Activated naive CD8-positive, alpha-beta T cell treated with anti-CD3 and anti-CD28 coated beads, Interleukin-2, amount 10 ng/mL, durations not matched to agents 7 days and 5 days (primary cell): ENCODE measurements around the gene KIF26B. TPM values are rescaled to one million over a fixed set of nuclear protein-coding genes. Genes with fewer than 3 reads are reported as not detected.

Experiments used
- ATAC-seq: fragments of 150-1000 bp; cut with Tn5 transposase; one replicate; pipeline ENCODE4 v1.10.0; 2021; ENCODE audit warnings: low read depth, moderate library complexity
- POLR2A ChIA-PET: fragments of 350-600 bp; sonication (Branson Sonifier 250); formaldehyde crosslinking; loops from one replicate; lab custom pipeline; 2021; ENCODE audit warnings: antibody characterized with exemption; lab: Charles Lee
- DNase-seq: peaks from one replicate; pipeline ENCODE4 v3.0.0; 2021
- H3K27ac Mint-ChIP-seq: one replicate; pipeline ENCODE4 v1.8.0; 2022; ENCODE audit warnings: mild to moderate bottlenecking, mixed read lengths
- H3K27me3 Mint-ChIP-seq: one replicate; pipeline ENCODE4 v1.8.0; 2022; ENCODE audit warnings: mild to moderate bottlenecking, moderate library complexity, mixed read lengths
- H3K36me3 Mint-ChIP-seq: one replicate; pipeline ENCODE4 v1.8.0; 2021; ENCODE audit warnings: mild to moderate bottlenecking, mixed read lengths
- H3K4me1 Mint-ChIP-seq: one replicate; pipeline ENCODE4 v1.8.0; 2021; ENCODE audit warnings: mixed read lengths
- H3K4me3 Mint-ChIP-seq: one replicate; pipeline ENCODE4 v1.8.0; 2022; ENCODE audit warnings: mild to moderate bottlenecking, moderate library complexity, mixed read lengths
- H3K9me3 Mint-ChIP-seq: one replicate; pipeline ENCODE4 v1.8.0; 2021; ENCODE audit warnings: mixed read lengths
- total RNA-seq, 2 experiments: library from RNA; stranded (reverse); gene quantifications; one replicate each; pipeline ENCODE4 v1.2.3, GENCODE V29; 2021

The KIF26B gene
- total RNA-seq, 2 experiments from 2014 or later = 0.14 TPM; not detected in 1

DNA sequence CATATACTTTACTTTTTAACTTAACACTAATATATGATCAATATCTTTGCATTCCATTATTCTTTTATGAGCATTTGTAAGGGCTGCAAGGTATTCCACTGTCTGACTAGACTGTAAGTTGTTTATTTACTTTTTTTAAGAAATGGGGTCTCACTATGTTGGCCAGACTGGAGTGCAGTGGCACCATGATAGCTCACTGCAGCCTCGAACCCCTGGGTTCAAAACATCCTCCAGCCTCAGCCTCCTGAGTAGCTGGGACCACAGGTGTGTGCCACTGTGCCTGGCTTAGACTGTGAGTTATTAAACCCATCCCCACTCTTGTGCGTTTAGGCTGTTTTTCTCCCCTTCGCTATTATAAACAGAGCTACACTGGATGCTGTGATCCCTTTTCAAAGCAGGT lies 6.7 kb upstream of the KIF26B start:
- Mint-ChIP-seq H3K36me3 (no peaks in the 10 kb centered on the region), H3K9me3 (no peaks in the 10 kb centered on the region)
- POLR2A ChIA-PET = no interaction called here

DNA sequence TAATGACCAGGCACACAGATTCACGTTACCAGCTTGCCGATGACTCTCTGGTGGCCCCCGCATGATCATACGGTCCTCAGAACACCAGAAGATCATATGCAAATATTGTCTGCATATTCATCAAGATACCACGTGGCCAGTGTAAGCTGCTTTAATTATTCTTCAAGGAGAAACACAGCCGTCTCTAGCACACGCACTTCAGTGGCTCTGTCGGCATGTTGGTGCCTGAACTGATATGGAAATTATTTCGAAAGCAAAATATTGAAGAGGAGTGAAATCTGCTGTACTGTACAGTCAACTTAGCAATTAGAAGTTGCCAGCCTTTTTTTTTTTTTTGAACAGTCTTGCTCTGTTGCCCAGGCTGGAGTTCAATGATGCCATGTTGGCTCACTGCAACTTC lies 5.9 kb upstream of the KIF26B start:
- Mint-ChIP-seq H3K4me1 (peaks cover 7% of the 10 kb centered on the region), H3K9me3 (no peaks in the 10 kb centered on the region), H3K27me3 (peaks cover 40% of the 10 kb centered on the region), H3K4me3 (no peak overlapping the region), H3K36me3 (no peaks in the 10 kb centered on the region), H3K27ac (no peak overlapping the region)
- DNase-seq (no peak), ATAC-seq (no peak)
- POLR2A ChIA-PET = no interaction called here

More for the DNA sequence above, 6.7 kb upstream of the KIF26B start:
- no peak for DNase-seq
- Mint-ChIP-seq H3K27me3 (peaks cover 33% of the 10 kb centered on the region), H3K4me1 (peaks cover under 1% of the 10 kb centered on the region), H3K27ac (no peak overlapping the region), H3K4me3 (no peak overlapping the region)
- ATAC-seq = no peak

DNA sequence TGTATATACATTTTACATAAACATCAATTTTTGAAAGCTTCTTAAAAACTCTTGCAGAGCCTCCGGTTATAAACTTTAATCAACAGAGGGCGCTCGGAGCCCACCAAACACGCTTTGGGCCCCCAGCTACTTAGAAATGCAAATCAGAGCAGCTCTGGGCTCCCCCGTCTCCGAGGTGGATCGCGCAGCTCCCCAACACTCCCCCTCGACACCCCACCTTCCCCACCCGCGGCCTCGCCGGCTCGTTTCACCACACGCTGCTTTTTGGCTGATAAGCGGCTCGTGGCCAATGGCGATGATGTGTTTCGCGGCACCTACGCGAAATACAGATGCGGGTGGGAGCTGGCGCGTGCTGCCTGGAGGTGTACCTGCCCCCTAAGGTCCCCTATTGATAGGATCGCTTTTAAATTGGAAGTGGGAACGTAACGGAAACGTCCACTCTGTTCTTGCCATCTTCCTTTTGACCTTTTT lies 1.7 kb upstream of the KIF26B start:
- Mint-ChIP-seq H3K9me3 (no peaks in the 10 kb centered on the region), H3K4me3 (peak overlapping the region; percentile 73), H3K27ac (no peak overlapping the region), H3K36me3 (no peaks in the 10 kb centered on the region), H3K4me1 (peaks cover 19% of the 10 kb centered on the region), H3K27me3 (peaks cover 63% of the 10 kb centered on the region)
- DNase-seq (peak; percentile 67), ATAC-seq (no peak)
- POLR2A ChIA-PET = no interaction called here

DNA sequence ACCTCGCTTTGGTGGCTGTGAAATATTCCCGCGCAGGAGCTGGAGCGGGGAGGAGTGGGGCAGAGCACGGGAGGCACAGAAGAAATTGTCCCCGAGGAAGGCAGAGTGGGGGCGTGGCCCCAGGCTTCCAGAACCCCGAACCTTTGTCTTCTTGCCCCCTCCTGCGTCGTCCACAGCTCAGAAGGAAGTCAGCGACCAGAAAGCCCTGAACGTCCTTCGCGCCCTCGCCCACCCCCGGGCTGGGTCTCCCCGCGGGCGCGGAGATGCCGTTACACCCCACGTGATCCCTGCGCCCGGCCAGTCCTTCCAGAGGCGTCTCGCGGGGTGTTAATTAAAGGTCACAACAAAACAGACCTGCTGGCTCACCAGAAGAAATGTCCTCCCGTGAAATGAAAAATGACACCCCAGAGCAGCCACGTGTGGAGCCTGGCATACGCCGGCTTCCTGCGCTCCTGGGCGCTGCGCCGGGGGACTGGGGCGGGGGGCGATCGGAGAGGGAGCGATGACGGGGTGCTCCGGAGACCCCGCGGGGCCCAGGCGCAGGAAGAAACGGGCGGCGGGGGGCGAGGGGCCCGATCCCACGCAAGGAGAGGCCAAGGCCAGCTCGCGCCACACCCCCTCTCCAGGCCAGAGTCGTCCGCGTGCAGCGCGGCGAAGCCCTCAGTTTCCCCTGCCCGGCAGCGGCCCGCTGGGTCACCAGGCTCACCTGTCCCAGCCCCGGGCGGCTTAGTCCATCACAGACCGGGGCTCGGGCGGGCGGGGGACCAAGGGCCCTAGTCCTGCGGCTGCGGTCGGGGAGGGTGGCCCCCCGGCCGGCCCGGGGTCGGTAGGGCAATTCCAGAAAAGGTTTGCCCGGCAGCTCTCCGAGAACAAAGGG lies 995 bp upstream of the KIF26B start:
- POLR2A ChIA-PET = no interaction called here
- Mint-ChIP-seq H3K4me1 (peaks cover 19% of the 10 kb centered on the region), H3K4me3 (peak overlapping the region; percentile 73), H3K36me3 (no peaks in the 10 kb centered on the region), H3K27me3 (peaks cover 64% of the 10 kb centered on the region), H3K9me3 (peaks cover 4% of the 10 kb centered on the region), H3K27ac (no peak overlapping the region)
- ATAC-seq (no peak), DNase-seq (peak; percentile 52)

DNA sequence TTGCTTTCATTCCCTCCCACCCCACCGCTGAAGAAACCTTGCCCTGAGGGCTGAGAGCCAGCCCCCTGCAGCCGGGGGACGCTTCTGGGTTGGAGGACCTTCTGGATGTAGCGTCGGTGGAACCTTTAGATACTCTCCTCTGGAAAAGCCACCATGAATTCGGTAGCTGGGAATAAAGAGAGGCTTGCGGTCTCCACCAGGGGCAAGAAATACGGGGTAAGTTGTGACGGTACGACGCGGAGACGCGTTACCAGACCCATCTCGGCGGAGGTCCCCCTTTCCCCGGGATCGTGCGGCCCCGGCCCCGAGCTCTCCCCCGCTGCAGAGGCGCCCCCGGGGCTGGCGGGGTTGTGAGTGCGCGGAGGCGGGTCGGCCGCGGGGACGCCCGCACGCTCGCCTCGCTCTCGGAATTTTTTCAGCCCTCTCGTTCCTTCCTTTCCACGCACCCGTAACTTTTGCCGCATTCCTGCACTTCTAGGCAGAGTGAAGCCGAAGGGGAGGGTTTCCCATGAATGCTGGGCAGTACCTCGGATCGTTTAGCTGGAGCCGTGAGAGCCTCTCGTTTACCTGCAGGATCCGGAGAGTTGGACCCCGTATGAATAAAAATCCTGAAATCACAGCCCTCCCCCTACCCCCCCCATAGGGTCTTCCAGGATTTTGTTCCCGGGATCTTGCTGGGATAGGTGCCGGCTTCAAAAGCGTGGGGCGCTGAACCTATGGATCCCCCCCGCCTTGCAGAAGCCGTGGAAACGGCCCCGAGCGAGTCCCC lies 671 bp downstream of the KIF26B start:
- DNase-seq (peak; percentile 48), ATAC-seq (no peak)
- peaks cover 69% of the 10 kb centered on the region for H3K27me3 Mint-ChIP-seq
- H3K9me3 Mint-ChIP-seq = peaks cover 7% of the 10 kb centered on the region
- POLR2A ChIA-PET = interaction anchor here (0.9 kb wide), 1 partner anchor 25 kb away, joined by 4 read pairs; no protein-coding TSS in a partner anchor
- H3K4me1 Mint-ChIP-seq = peaks cover 19% of the 10 kb centered on the region
- H3K4me3 Mint-ChIP-seq = peak overlapping the region; percentile 82
- no peak overlapping the region for H3K27ac Mint-ChIP-seq
- H3K36me3 Mint-ChIP-seq = no peaks in the 10 kb centered on the region

DNA sequence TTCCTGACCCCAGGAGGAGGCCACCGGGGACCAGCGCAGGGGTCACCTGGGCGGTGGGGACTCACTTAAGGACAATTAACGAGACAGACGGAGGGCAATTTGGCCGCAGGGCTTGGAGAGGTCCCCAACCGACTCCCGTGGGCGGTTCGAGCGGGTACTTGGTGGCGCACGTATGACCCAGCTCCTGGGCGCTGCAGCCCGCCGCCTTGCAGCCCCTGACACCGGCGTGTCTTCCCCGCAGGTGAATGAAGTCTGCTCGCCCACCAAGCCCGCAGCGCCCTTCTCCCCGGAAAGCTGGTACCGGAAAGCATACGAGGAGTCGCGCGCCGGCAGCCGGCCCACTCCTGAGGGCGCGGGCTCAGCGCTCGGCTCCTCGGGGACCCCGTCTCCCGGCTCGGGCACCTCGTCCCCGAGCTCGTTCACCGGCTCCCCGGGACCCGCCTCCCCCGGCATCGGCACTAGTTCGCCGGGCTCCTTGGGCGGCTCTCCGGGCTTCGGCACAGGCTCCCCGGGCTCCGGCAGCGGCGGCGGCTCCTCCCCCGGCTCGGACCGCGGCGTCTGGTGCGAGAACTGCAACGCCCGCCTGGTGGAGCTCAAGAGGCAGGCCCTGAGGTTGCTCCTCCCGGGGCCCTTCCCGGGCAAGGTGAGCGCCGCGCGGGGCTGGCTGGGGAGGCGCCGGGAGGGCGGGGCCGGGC lies 1.4 kb downstream of the KIF26B start:
- Mint-ChIP-seq H3K4me3 (peak overlapping the region; percentile 82), H3K36me3 (no peaks in the 10 kb centered on the region), H3K27me3 (peaks cover 62% of the 10 kb centered on the region), H3K27ac (no peak overlapping the region), H3K9me3 (peaks cover 7% of the 10 kb centered on the region), H3K4me1 (peaks cover 19% of the 10 kb centered on the region)
- POLR2A ChIA-PET = interaction anchor here (0.6 to 1.1 kb wide), 3 partner anchors 24 to 225 kb away, joined by 3 to 5 read pairs (median 4); no protein-coding TSS in a partner anchor
- DNase-seq (peak; percentile 90), ATAC-seq (peak; percentile 96)

DNA sequence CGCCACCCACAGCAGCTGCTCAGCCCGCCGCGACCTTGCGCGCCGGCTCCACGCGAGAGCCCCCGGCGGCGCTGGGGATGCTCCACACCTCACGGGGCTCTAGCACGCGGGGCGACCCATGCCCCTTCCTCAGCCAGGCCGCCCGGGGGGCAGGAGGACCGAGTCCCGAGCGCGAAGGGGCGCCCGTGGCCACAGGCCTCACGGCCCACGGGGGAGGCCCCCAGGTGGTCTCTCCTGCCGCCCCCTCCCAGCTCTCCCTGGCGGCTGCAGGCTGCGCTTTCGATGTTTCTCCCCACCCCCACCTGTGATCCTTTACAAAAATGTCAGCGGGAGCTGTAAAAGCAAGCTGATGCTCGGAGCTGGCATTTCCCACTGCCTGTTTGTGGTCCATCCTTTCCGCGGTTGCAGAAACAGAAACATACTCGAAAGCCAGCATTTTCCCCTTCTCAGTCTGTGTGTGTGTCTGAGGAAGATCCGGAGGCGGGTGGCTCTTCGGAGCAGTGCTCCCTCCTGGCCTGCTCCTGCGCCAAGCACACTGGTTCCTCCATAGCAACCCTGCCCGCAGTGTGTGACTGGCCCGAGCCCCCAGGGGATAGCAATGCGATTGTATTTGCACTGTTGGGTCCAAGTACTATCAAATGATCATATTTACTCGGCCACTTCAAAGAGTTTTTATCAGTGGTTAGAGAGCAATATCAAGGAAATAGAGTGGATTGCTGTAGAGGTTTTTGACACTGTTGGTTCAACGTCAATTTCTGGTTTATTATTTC lies 2.1 kb downstream of the KIF26B start:
- peak overlapping the region; percentile 30 for H3K27ac Mint-ChIP-seq
- DNase-seq = no peak
- peaks cover 7% of the 10 kb centered on the region for H3K9me3 Mint-ChIP-seq
- peak overlapping the region; percentile 77 for H3K4me3 Mint-ChIP-seq
- POLR2A ChIA-PET = interaction anchor here (0.6 to 1.1 kb wide), 3 partner anchors 170 to 725 kb away, joined by 3 to 5 read pairs (median 4); no protein-coding TSS in a partner anchor
- peaks cover 19% of the 10 kb centered on the region for H3K4me1 Mint-ChIP-seq
- H3K36me3 Mint-ChIP-seq = no peaks in the 10 kb centered on the region
- H3K27me3 Mint-ChIP-seq = peaks cover 55% of the 10 kb centered on the region
- ATAC-seq = no peak

DNA sequence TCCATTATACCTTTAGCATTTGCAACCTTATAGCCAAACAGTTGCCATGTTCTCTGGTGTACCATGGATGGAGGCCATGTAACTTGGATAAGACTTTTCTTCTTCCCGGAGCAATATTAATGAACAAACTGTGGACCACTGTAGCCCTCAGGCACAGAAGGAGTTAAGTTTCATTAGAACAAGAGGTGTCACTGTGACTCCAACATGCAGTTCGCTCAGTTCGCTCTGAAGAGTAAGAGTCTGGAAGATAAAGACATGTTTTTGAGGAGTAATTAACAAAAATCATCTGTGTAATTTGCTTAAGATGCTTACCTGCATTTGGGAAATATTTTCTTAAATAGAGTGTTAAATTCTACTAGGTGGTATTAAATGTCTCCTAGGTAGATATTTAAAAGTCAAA lies 4.1 kb downstream of the KIF26B start:
- POLR2A ChIA-PET = no interaction called here
- Mint-ChIP-seq H3K36me3 (no peaks in the 10 kb centered on the region), H3K27me3 (peaks cover 46% of the 10 kb centered on the region), H3K4me3 (no peak overlapping the region), H3K4me1 (peaks cover 12% of the 10 kb centered on the region), H3K27ac (no peak overlapping the region), H3K9me3 (peaks cover 7% of the 10 kb centered on the region)
- ATAC-seq (no peak), DNase-seq (no peak)

DNA sequence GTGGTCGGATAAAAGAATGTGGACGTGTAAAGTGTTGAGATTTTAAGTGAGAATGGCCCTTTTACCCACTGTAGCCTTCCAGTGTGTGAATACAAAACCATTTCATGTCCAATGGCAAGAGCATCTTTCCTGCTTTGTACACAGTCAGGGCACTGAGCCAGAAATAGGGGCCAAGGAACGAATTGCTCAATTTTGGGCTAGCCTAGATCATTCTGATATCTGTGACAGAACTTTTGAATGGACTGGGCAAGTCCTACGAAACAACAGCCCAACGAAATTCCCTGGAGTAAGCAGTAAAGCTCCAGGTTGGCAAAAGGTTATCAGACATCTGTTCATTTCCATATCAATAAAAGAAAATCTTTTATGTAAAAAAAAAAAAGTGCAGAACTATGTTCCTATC lies 5.5 kb downstream of the KIF26B start:
- no peak for DNase-seq
- Mint-ChIP-seq H3K4me1 (peaks cover 6% of the 10 kb centered on the region), H3K36me3 (no peaks in the 10 kb centered on the region), H3K4me3 (no peak overlapping the region), H3K27ac (no peak overlapping the region), H3K27me3 (peaks cover 45% of the 10 kb centered on the region), H3K9me3 (peaks cover 7% of the 10 kb centered on the region)
- no peak for ATAC-seq
- POLR2A ChIA-PET = no interaction called here

DNA sequence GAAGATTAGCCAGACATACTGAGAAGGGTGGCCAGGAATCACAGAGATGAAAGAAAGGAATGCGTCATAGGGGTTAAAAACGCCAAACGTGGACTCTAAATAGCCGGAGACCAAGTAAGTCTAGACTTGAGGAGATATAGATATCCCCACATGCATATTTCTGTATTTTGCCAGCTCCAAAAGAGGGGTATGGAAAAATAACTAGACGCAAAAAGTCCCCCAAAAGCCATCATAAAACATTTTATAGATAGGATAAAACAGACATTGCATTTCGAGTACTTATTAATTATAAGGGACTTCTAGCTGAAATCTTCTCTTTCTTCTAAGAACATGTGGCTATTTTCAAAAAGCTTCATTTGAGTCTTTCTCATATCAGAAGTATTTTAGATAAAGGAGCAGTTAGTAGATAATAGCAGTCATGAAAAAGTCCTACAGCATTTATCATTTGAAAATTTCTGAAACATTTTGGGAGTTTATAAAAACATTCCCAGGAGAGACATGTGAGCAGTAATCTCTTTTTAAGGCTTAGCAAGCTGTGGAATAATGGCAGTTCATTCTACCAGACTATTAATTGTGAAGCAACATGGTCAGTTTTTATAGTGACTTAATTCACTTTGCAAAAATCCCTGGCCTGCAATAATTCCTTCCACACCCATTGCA lies 6.1 kb downstream of the KIF26B start:
- POLR2A ChIA-PET = no interaction called here
- Mint-ChIP-seq H3K9me3 (peaks cover 7% of the 10 kb centered on the region), H3K27ac (no peak overlapping the region), H3K4me1 (peaks cover 6% of the 10 kb centered on the region), H3K4me3 (no peak overlapping the region), H3K36me3 (no peaks in the 10 kb centered on the region), H3K27me3 (peaks cover 44% of the 10 kb centered on the region)
- no peak for DNase-seq
- no peak for ATAC-seq

DNA sequence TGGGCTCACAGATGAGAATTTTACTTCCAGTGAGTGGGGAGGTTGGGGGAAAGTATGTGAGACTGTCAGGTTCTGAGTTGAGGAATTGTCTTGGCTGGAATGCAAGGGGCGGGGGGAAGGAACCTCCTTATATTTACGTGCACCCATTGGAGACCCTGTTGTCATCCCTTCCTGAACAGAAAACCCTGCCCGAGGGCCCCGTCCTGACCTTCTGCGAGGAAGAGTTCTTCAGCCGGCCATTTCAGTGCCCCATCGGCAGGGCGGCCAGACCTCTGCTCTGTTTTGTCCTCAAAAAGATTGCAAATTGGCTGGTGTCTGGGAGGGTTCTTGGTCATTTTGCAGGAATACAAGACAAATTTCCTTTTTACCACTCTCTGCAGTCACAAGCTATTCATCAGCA lies 7.1 kb downstream of the KIF26B start:
- Mint-ChIP-seq H3K27me3 (peaks cover 52% of the 10 kb centered on the region), H3K36me3 (no peaks in the 10 kb centered on the region), H3K4me1 (peaks cover 7% of the 10 kb centered on the region), H3K9me3 (peaks cover 7% of the 10 kb centered on the region), H3K4me3 (no peak overlapping the region), H3K27ac (no peak overlapping the region)
- POLR2A ChIA-PET = no interaction called here
- no peak for DNase-seq
- ATAC-seq = no peak

DNA sequence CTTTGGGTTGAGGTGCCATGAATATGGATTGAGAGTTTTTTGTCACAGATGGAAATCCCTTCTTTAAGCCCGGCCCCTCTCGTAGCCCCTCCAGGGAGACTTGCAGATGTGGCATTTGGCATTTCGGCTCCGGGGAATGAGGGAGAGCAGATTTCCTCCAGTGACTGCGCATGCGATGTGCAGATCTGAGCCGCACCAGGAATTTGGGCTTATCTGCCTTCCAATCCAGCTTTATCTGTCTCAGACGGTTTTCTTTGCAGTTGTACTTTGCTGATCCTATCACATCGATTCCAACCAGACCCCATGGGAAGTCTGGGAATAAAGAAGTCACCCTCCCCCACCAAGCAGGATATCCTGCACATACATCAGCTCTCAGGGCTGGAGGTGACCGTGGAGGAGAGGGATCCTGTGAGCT lies 11.7 kb downstream of the KIF26B start:
- no peaks in the 10 kb centered on the region for H3K36me3 Mint-ChIP-seq
- POLR2A ChIA-PET = no interaction called here
- no peak for ATAC-seq

More for the DNA sequence above, 11.7 kb downstream of the KIF26B start:
- H3K4me3 Mint-ChIP-seq = no peak overlapping the region
- peaks cover 54% of the 10 kb centered on the region for H3K27me3 Mint-ChIP-seq
- H3K27ac Mint-ChIP-seq = no peak overlapping the region
- H3K9me3 Mint-ChIP-seq = no peaks in the 10 kb centered on the region
- H3K4me1 Mint-ChIP-seq = peaks cover 18% of the 10 kb centered on the region
- DNase-seq = no peak
